ENCODE measurements around the gene SMC1B. TPM values are rescaled to one million over a fixed set of nuclear protein-coding genes. Genes with fewer than 3 reads are reported as not detected.
"Not testable (repeated sequence)": the region's sequence is repeated elsewhere in the genome, so short reads cannot be mapped to it uniquely, and the experiment has no call there.

SMC1B gene
- total RNA-seq, 2 experiments from 2014 or later, result not detected

GRCh38 chr22:45329530-45329936 is 83.9 kb downstream of the SMC1B start:
- CTCF ChIA-PET, result no interaction called here
- ATAC-seq (ENCODE audit: poor library complexity), result no peak
- intact Hi-C loops (cut with DNase I, micrococcal nuclease), result no loop called here

GRCh38 chr22:45328822-45329529 is 84.4 kb downstream of the SMC1B start:
- H3K36me3 Mint-ChIP-seq (ENCODE audit: low read depth), result peaks cover 88% of the 10 kb centered on the region
- H3K27ac Mint-ChIP-seq, result no peak overlapping the region
- peaks cover 24% of the 10 kb centered on the region for H3K4me1 Mint-ChIP-seq (ENCODE audit: low read depth)

More at GRCh38 chr22:45329530-45329936, 83.9 kb downstream of the SMC1B start:
- Histone ChIP-seq H3K9me3 (ENCODE audit: control insufficient read depth in 1 of 2, insufficient read depth in 1 of 2, low read length in 2 of 2) (no peaks in the 10 kb centered on the region), H3K27me3 (ENCODE audit: control insufficient read depth in 1 of 2, insufficient read depth in 2 of 2, low read length in 2 of 2) (no peaks in the 10 kb centered on the region), H3K4me1 (ENCODE audit: insufficient read depth, low read length) (peaks cover 11% of the 10 kb centered on the region), H3K36me3 (ENCODE audit: insufficient read depth, low read length) (peaks cover 75% of the 10 kb centered on the region), H3K27ac (ENCODE audit: low read depth in 1 of 2, low read length in 2 of 2) (no peak overlapping the region), H3K4me3 (ENCODE audit: low read length) (no peak overlapping the region)
- H3K36me3 Mint-ChIP-seq (ENCODE audit: low read depth), result peaks cover 88% of the 10 kb centered on the region
- H3K27ac Mint-ChIP-seq, result no peak overlapping the region
- TF ChIP-seq, protein P1, sequence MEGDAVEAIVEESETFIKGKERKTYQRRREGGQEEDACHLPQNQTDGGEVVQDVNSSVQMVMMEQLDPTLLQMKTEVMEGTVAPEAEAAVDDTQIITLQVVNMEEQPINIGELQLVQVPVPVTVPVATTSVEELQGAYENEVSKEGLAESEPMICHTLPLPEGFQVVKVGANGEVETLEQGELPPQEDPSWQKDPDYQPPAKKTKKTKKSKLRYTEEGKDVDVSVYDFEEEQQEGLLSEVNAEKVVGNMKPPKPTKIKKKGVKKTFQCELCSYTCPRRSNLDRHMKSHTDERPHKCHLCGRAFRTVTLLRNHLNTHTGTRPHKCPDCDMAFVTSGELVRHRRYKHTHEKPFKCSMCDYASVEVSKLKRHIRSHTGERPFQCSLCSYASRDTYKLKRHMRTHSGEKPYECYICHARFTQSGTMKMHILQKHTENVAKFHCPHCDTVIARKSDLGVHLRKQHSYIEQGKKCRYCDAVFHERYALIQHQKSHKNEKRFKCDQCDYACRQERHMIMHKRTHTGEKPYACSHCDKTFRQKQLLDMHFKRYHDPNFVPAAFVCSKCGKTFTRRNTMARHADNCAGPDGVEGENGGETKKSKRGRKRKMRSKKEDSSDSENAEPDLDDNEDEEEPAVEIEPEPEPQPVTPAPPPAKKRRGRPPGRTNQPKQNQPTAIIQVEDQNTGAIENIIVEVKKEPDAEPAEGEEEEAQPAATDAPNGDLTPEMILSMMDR (IDR thresholded peaks at IDR 0.05), result no peak
- no peaks in the 10 kb centered on the region for H3K27me3 Mint-ChIP-seq
- POLR2A ChIA-PET, result no interaction called here
- H3K4me1 Mint-ChIP-seq (ENCODE audit: low read depth), result peaks cover 24% of the 10 kb centered on the region
- DNase-seq, result no peak
- H3K4me3 Mint-ChIP-seq, result no peak overlapping the region
- no peaks in the 10 kb centered on the region for H3K9me3 Mint-ChIP-seq

DNA sequence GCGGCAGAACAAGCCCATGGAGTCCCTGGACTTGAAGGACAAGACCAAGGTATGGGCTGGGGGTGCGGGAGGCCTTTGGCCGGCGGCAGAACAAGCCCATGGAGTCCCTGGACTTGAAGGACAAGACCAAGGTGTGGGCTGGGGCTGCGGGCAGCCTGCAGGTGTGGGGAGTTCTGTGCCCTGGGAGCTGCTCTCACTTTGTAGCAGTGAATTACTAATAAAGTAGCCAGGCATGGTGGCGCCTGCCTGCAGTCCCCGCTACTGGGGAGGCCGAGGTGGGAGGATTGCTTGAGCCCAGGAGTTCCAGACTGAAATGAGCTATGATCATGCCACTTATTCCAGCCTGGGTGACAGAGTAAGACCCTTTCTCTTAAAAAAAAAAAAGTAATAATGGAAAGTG is 85.1 kb downstream of the SMC1B start:
- intact Hi-C loops (cut with DNase I, micrococcal nuclease); DNase-seq; H3K9me3 Mint-ChIP-seq; POLR2A ChIA-PET; H3K27me3 ChIP-seq (ENCODE audit: control insufficient read depth in 1 of 2, insufficient read depth in 2 of 2, low read length in 2 of 2); H3K27ac ChIP-seq (ENCODE audit: low read depth in 1 of 2, low read length in 2 of 2); ATAC-seq (ENCODE audit: poor library complexity); H3K27me3 Mint-ChIP-seq; H3K4me3 ChIP-seq (ENCODE audit: low read length); H3K4me3 Mint-ChIP-seq; H3K27ac Mint-ChIP-seq; H3K9me3 ChIP-seq (ENCODE audit: control insufficient read depth in 1 of 2, insufficient read depth in 1 of 2, low read length in 2 of 2): not testable (repeated sequence)
- peaks cover 21% of the 10 kb centered on the region for H3K4me1 ChIP-seq (ENCODE audit: insufficient read depth, low read length)
- H3K36me3 Mint-ChIP-seq (ENCODE audit: low read depth), result peaks cover 91% of the 10 kb centered on the region
- CTCF ChIA-PET, result interaction anchor here (1.0 kb wide), 1 partner anchor 72 kb away, joined by 3 read pairs; no protein-coding TSS in a partner anchor
- H3K4me1 Mint-ChIP-seq (ENCODE audit: low read depth), result peaks cover 29% of the 10 kb centered on the region
- H3K36me3 ChIP-seq (ENCODE audit: insufficient read depth, low read length), result peaks cover 81% of the 10 kb centered on the region

More at GRCh38 chr22:45328822-45329529, 84.4 kb downstream of the SMC1B start:
- Histone ChIP-seq H3K27ac (ENCODE audit: low read depth in 1 of 2, low read length in 2 of 2) (no peak overlapping the region), H3K4me1 (ENCODE audit: insufficient read depth, low read length) (peaks cover 16% of the 10 kb centered on the region), H3K27me3 (ENCODE audit: control insufficient read depth in 1 of 2, insufficient read depth in 2 of 2, low read length in 2 of 2) (no peaks in the 10 kb centered on the region), H3K9me3 (ENCODE audit: control insufficient read depth in 1 of 2, insufficient read depth in 1 of 2, low read length in 2 of 2) (no peaks in the 10 kb centered on the region), H3K4me3 (ENCODE audit: low read length) (no peak overlapping the region), H3K36me3 (ENCODE audit: insufficient read depth, low read length) (peaks cover 75% of the 10 kb centered on the region)
- ChIA-PET POLR2A (no interaction called here), CTCF (no interaction called here)
- intact Hi-C loops (cut with DNase I, micrococcal nuclease), result no loop called here
- Mint-ChIP-seq H3K4me3 (no peak overlapping the region), H3K27me3 (no peaks in the 10 kb centered on the region), H3K9me3 (no peaks in the 10 kb centered on the region)
- TF ChIP-seq, protein P1 (IDR thresholded peaks at IDR 0.05), result no peak
- DNase-seq, result no peak
- ATAC-seq (ENCODE audit: poor library complexity), result no peak
